ENCODE data around the gene ID2.

ID2 gene

DNA sequence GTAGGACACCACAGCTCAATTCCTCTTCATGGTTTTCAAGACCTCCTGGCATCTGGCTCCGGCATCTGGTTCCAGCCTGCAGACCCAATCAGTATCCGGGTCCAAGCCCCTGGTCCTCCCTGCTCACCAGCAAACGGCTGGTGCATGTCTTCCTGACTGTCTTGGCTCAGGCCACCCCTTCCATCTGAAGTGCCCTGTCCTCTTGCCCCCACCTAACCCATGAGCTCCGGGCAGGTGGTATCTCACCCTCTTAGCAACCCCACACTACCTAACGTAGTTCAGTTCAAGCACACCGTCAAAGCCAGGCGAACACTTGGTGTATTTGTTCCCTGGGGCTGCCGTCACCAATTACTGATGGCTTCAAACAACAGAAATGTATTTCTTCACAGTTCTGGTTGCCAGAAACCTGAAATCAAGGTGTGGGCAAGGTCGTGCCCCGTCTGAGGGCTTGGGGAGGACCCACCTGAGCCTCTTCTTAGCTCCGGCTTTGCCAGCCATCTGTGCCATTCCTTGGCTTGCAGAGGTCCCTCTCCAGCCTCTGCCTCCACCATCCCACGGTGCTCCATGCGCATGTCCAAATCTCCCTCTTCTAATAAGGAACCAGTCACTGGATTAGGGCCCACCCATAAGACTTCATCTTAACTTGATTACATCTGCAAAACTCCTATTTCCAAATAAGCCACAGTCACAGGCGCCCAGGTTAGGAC lies 47.2 kb upstream of the ID2 start:
- no peak for TF ChIP-seq EGR1 (IDR thresholded peaks at IDR 0.05)
- no peak for TF ChIP-seq TEAD4 (IDR thresholded peaks at IDR 0.05)
- no peak for TF ChIP-seq CEBPB (IDR thresholded peaks at IDR 0.05)
- TF ChIP-seq, protein P1, sequence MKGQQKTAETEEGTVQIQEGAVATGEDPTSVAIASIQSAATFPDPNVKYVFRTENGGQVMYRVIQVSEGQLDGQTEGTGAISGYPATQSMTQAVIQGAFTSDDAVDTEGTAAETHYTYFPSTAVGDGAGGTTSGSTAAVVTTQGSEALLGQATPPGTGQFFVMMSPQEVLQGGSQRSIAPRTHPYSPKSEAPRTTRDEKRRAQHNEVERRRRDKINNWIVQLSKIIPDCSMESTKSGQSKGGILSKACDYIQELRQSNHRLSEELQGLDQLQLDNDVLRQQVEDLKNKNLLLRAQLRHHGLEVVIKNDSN (IDR thresholded peaks at IDR 0.05), result no peak
- TF ChIP-seq FOXM1 (IDR thresholded peaks at IDR 0.05; ENCODE audit: borderline replicate concordance, low read depth), result no peak
- TF ChIP-seq, protein P2, sequence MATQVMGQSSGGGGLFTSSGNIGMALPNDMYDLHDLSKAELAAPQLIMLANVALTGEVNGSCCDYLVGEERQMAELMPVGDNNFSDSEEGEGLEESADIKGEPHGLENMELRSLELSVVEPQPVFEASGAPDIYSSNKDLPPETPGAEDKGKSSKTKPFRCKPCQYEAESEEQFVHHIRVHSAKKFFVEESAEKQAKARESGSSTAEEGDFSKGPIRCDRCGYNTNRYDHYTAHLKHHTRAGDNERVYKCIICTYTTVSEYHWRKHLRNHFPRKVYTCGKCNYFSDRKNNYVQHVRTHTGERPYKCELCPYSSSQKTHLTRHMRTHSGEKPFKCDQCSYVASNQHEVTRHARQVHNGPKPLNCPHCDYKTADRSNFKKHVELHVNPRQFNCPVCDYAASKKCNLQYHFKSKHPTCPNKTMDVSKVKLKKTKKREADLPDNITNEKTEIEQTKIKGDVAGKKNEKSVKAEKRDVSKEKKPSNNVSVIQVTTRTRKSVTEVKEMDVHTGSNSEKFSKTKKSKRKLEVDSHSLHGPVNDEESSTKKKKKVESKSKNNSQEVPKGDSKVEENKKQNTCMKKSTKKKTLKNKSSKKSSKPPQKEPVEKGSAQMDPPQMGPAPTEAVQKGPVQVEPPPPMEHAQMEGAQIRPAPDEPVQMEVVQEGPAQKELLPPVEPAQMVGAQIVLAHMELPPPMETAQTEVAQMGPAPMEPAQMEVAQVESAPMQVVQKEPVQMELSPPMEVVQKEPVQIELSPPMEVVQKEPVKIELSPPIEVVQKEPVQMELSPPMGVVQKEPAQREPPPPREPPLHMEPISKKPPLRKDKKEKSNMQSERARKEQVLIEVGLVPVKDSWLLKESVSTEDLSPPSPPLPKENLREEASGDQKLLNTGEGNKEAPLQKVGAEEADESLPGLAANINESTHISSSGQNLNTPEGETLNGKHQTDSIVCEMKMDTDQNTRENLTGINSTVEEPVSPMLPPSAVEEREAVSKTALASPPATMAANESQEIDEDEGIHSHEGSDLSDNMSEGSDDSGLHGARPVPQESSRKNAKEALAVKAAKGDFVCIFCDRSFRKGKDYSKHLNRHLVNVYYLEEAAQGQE (IDR thresholded peaks at IDR 0.05; ENCODE audit: low read depth), result no peak
- no peak for TF ChIP-seq EP300 (IDR thresholded peaks at IDR 0.05; ENCODE audit: borderline replicate concordance)
- TF ChIP-seq, protein P3, sequence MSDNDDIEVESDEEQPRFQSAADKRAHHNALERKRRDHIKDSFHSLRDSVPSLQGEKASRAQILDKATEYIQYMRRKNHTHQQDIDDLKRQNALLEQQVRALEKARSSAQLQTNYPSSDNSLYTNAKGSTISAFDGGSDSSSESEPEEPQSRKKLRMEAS (IDR thresholded peaks at IDR 0.05), result no peak
- TF ChIP-seq ZBTB7A (IDR thresholded peaks at IDR 0.05; ENCODE audit: low read depth), result no peak
- no peak for TF ChIP-seq TCF12 (IDR thresholded peaks at IDR 0.05; ENCODE audit: low read depth)
- TF ChIP-seq RAD21 (IDR thresholded peaks at IDR 0.05; ENCODE audit: low read depth), result no peak

DNA sequence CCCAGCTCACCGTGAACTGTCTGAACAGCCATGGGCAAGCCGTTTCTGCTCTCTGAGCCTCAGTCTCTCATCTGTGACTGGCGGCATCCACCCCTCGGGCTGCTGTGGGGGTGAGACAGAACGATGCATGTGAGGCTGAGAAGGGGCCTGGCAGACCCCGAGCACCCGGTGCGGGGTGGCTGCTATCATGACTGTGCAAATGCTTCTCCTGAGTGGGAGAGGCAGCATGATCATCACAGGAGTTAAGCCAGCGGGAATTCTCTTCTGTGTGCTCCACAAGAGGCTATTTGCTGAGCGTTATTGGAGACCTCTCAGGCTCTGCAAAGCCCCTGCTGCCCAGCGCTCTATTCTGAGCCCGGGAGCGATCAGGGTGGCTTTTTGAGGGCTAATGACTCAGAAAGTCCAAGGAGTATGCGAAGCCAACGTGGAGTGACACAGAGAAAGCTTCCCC lies 45.8 kb upstream of the ID2 start:
- no peak for TF ChIP-seq YY1 (IDR thresholded peaks at IDR 0.05; ENCODE audit: low read depth)
- TF ChIP-seq TEAD4 (IDR thresholded peaks at IDR 0.05), result no peak
- no peak for TF ChIP-seq CREB1 (IDR thresholded peaks at IDR 0.05; ENCODE audit: low read depth)
- no peak for TF ChIP-seq TAF1 (IDR thresholded peaks at IDR 0.05; ENCODE audit: low read depth)
- no peak for TF ChIP-seq EP300 (IDR thresholded peaks at IDR 0.05; ENCODE audit: borderline replicate concordance)
- no peak for TF ChIP-seq EGR1 (IDR thresholded peaks at IDR 0.05)
- no peak for TF ChIP-seq RAD21 (IDR thresholded peaks at IDR 0.05; ENCODE audit: low read depth)
- TF ChIP-seq CEBPB (IDR thresholded peaks at IDR 0.05), result no peak
- no peak for TF ChIP-seq FOXM1 (IDR thresholded peaks at IDR 0.05; ENCODE audit: borderline replicate concordance, low read depth)
- TF ChIP-seq, protein P1 (IDR thresholded peaks at IDR 0.05), result no peak
- TF ChIP-seq ZBTB7A (IDR thresholded peaks at IDR 0.05; ENCODE audit: low read depth), result no peak
- TF ChIP-seq TCF12 (IDR thresholded peaks at IDR 0.05; ENCODE audit: low read depth), result no peak

DNA sequence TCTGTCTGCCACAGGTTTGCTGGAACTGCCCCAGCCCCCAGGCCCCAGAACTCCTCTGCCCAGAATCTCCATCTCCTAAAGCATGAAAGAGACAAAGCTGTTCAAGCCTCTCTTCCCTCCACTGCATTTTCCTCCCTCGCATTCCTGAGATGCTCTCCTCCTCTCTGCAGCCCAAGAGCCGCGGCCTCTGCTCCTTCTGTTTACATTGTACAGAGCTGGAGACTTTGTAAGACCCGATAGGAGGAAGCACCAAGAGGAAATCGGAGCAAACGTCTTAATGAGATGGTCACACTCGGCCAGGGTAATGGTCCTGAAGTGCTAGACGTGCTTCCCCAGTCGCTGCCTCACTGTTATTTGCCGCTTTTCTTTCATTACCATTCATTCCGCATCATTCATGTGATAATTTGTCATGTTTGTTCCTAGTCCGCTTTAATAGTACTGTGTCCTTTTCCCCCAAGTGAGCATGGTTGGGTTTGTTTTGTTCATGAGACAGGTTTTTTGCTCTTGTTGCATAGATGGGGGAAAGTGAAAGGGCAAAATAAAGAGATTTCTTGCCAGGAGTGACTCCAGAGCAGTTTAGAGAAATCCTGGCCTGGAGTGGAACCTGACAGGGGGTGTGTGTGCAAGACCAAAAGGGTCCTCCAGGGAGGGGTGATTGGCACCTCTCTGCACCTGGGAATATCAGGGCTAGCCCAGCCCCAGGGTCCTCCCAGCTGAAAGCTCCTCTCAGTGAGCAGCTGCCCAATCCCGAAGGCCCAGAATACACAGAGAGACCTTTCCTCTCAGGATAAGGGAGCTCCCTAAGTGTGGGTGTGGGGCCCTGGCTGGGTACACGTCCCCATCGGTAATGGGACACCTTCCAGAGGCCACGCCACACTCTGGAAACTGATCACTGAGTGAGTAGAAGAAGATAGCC lies 44.9 kb upstream of the ID2 start:
- TF ChIP-seq CEBPB (IDR thresholded peaks at IDR 0.05) (no peak), CREB1 (IDR thresholded peaks at IDR 0.05; ENCODE audit: low read depth) (no peak), YY1 (IDR thresholded peaks at IDR 0.05; ENCODE audit: low read depth) (no peak), EP300 (IDR thresholded peaks at IDR 0.05; ENCODE audit: borderline replicate concordance) (no peak)
- TF ChIP-seq, protein P2 (IDR thresholded peaks at IDR 0.05; ENCODE audit: low read depth), result no peak
- TF ChIP-seq, protein P3 (IDR thresholded peaks at IDR 0.05), result no peak

DNA sequence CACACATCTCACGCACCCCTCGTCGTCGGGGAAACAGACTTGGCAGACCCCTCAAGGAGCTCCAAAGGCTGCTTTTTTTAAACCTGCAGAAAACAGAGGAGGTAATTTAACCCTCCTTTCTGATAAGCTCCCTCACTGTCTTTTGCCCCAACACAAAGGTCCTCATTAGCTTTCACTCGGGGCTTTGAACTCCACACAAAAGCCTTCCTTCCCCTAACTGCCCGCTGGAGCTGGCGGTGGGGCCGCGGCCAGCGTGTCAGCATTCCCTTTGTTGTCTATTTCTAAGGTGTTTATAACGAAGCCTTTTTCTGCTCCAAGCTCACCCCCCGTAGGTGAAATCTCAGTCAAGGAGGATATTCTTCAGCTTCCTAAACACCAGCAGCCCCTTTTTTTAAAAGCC lies 43.5 kb upstream of the ID2 start:
- TF ChIP-seq, protein P1 (IDR thresholded peaks at IDR 0.05), result no peak
- TF ChIP-seq EGR1 (IDR thresholded peaks at IDR 0.05) (no peak), RAD21 (IDR thresholded peaks at IDR 0.05; ENCODE audit: low read depth) (no peak), EP300 (IDR thresholded peaks at IDR 0.05; ENCODE audit: borderline replicate concordance) (no peak), TCF12 (IDR thresholded peaks at IDR 0.05; ENCODE audit: low read depth) (no peak), TAF1 (IDR thresholded peaks at IDR 0.05; ENCODE audit: low read depth) (no peak), FOXM1 (IDR thresholded peaks at IDR 0.05; ENCODE audit: borderline replicate concordance, low read depth) (no peak), YY1 (IDR thresholded peaks at IDR 0.05; ENCODE audit: low read depth) (no peak), CEBPB (IDR thresholded peaks at IDR 0.05) (no peak), CREB1 (IDR thresholded peaks at IDR 0.05; ENCODE audit: low read depth) (no peak), NFIC (IDR thresholded peaks at IDR 0.05) (no peak), TEAD4 (IDR thresholded peaks at IDR 0.05) (no peak), ZBTB7A (IDR thresholded peaks at IDR 0.05; ENCODE audit: low read depth) (no peak)
- TF ChIP-seq, protein P3 (IDR thresholded peaks at IDR 0.05), result no peak
- TF ChIP-seq, protein P2 (IDR thresholded peaks at IDR 0.05; ENCODE audit: low read depth), result no peak
